K562 (cell line): ENCODE measurements around the gene RIIAD1. TPM values are rescaled to one million over a fixed set of nuclear protein-coding genes. Genes with fewer than 3 reads are reported as not detected.

Experiments used
- CCNT2 ChIP-seq: IDR thresholded peaks from 2 replicates; pipeline ENCODE4 v1.6.1; 2011; ENCODE audit warnings: borderline replicate concordance, low read depth, mild to moderate bottlenecking, moderate library complexity, mixed read lengths, low read length; ENCODE audit not compliant: insufficient read length; ENCODE audit errors: extremely low read depth
- CGGBP1 ChIP-seq: fragments of 250-450 bp; sonication (Bioruptor Pico); IDR thresholded peaks from 2 replicates; pipeline ENCODE4 v1.9.0; 2021; ENCODE audit warnings: mild to moderate bottlenecking
- CHD1 ChIP-seq: fragments of 200-600 bp; sonication (generic); IDR thresholded peaks from one replicate; pipeline ENCODE4 v1.6.1; 2012; ENCODE audit warnings: mild to moderate bottlenecking, moderate library complexity, low read length, inconsistent platforms
- CREB1 ChIP-seq, 2 experiments: sonication (generic) in 1 of 2; formaldehyde crosslinking in 1 of 2; IDR thresholded peaks; 2 replicates each; pipeline versions ENCODE4 v1.6.1 to v1.8.0; 2012 to 2022; ENCODE audit warnings: inconsistent platforms in 1 of 2, mild to moderate bottlenecking in 1 of 2, missing genetic modification reagents in 1 of 2, moderate library complexity in 1 of 2
- CREB5 ChIP-seq: fragments of 250-450 bp; sonication (Bioruptor Pico); IDR thresholded peaks from 2 replicates; pipeline ENCODE4 v1.5.0; 2020; ENCODE audit warnings: mild to moderate bottlenecking
- CREM ChIP-seq: IDR thresholded peaks from 2 replicates; pipeline ENCODE4 v1.6.1; 2014; ENCODE audit warnings: antibody characterized with exemption, low read depth
- CTBP1 ChIP-seq: fragments of 450-650 bp; IDR thresholded peaks from 2 replicates; pipeline ENCODE4 v1.6.1; 2016; ENCODE audit warnings: borderline replicate concordance
- FOXP4 ChIP-seq: sonication (generic); formaldehyde crosslinking; IDR thresholded peaks from 2 replicates; pipeline ENCODE4 v1.8.0; 2022; ENCODE audit warnings: mild to moderate bottlenecking, missing genetic modification reagents, borderline replicate concordance
- GABPB1 ChIP-seq: sonication (generic); formaldehyde crosslinking; IDR thresholded peaks from 2 replicates; pipeline ENCODE4 v1.8.0; 2022; ENCODE audit warnings: mild to moderate bottlenecking, missing genetic modification reagents
- HNRNPH1 ChIP-seq: fragments of 200-400 bp; formaldehyde crosslinking; optimal IDR thresholded peaks from 2 replicates; pipeline ENCODE3; 2017; ENCODE audit warnings: low read depth, mild to moderate bottlenecking, low read length, moderate library complexity
- MEIS2 ChIP-seq: fragments of 450-650 bp; IDR thresholded peaks from 2 replicates; pipeline ENCODE4 v1.6.1; 2014; ENCODE audit warnings: mild to moderate bottlenecking; ENCODE audit not compliant: partially characterized antibody
- MXI1 ChIP-seq: IDR thresholded peaks from 2 replicates; pipeline ENCODE4 v1.6.1; 2011; ENCODE audit warnings: low read depth, mild to moderate bottlenecking, improper control_type of control experiment, low read length
- MYNN ChIP-seq, 2 experiments: sonication (generic); formaldehyde crosslinking in 1 of 2; IDR thresholded peaks; 2 replicates each; pipeline versions ENCODE4 v1.5.0 to v1.6.1; 2016 to 2020; ENCODE audit warnings: antibody characterized with exemption in 1 of 2, missing genetic modification reagents in 1 of 2
- POLR2B ChIP-seq: fragments of 450-650 bp; IDR thresholded peaks from 2 replicates; pipeline ENCODE4 v1.6.1; 2018; ENCODE audit warnings: low read depth; ENCODE audit not compliant: partially characterized antibody
- RREB1 ChIP-seq: fragments of 250-450 bp; sonication (Bioruptor Pico); IDR thresholded peaks from 2 replicates; pipeline ENCODE4 v1.4.0; 2020
- THRB ChIP-seq: fragments of 450-650 bp; formaldehyde crosslinking; conservative IDR thresholded peaks from 2 replicates; pipeline ENCODE4 v1.4.0; 2022; ENCODE audit warnings: mild to moderate bottlenecking, missing genetic modification characterization
- polyA plus RNA-seq, 8 experiments: library from polyadenylated mRNA; depleted of rRNA in 4 of 8; stranded (reverse) in 5 of 8; unstranded in 3 of 8; fragments of >200 nt; fragmentation: Nextera tagmentation in 2 of 8; fragmentation: Illumina TruSeq in 1 of 8; extraction: Ambion mirVana in 2 of 8; extraction: Trizol in 1 of 8; gene quantifications; 2 replicates each; pipeline versions ENCODE4 v1.2.1 to v1.2.3, GENCODE V29; 2011 to 2014; ENCODE audit warnings: inconsistent platforms in 1 of 8, missing spikeins in 1 of 8
- total RNA-seq, 7 experiments: library from RNA; depleted of rRNA in 6 of 7; stranded (reverse); fragments of >200 nt in 6 of 7; fragmentation: Illumina TruSeq in 2 of 7; extraction: Trizol in 2 of 7; gene quantifications; 2 replicates each; pipeline versions ENCODE4 v1.2.1 to v1.2.3, GENCODE V29; 2011 to 2021; ENCODE audit warnings: low replicate concordance in 1 of 7

The RIIAD1 gene
- total and polyA plus RNA-seq, 9 of the 15 experiments (the other 6 are each of a cell fraction or from before 2014, with no cell fraction given), result not detected

GRCh38 chr1:151710187-151710840 is 11.0 kb upstream of the RIIAD1 start (continued):
- TF ChIP-seq CGGBP1, result no peak
- no peak for TF ChIP-seq CREB5 (CRISPR knock-in tag)
- no peak for TF ChIP-seq HNRNPH1
- no peak for TF ChIP-seq CHD1
- no peak for TF ChIP-seq CCNT2
- TF ChIP-seq CTBP1, result peak; percentile 67; the same call in 1 of the 2 replicates
- no peak for TF ChIP-seq POLR2B
- no peak for TF ChIP-seq FOXP4
- TF ChIP-seq GABPB1 (CRISPR knock-in tag), result no peak
- TF ChIP-seq RREB1 (CRISPR knock-in tag), result peak; percentile 97
- peak; percentile 43 for TF ChIP-seq MEIS2
- TF ChIP-seq MXI1, result peak; percentile 95
- TF ChIP-seq THRB (CRISPR knock-in tag), result no peak
- no peak for TF ChIP-seq CREB1 (IDR thresholded peaks at IDR 0.05)
- peak; percentile 84 for TF ChIP-seq CREB1 (CRISPR knock-in tag; IDR thresholded peaks at IDR 0.05)
- peak; percentile 96 for TF ChIP-seq CREM
- TF ChIP-seq MYNN (IDR thresholded peaks at IDR 0.05), result peak; percentile 49; the same call in 1 of the 2 replicates
- TF ChIP-seq MYNN (CRISPR knock-in tag; IDR thresholded peaks at IDR 0.05), result no peak
